ENCODE data around the gene AMPH. TPM values are rescaled to one million over a fixed set of nuclear protein-coding genes. Genes with fewer than 3 reads are reported as not detected.

Gene AMPH
- total and polyA plus RNA-seq, 8 donors = 0.90 to 12.5 (median 10.7) TPM

- intact Hi-C loops (cut with DNase I) = no loop called here
- Histone ChIP-seq H3K36me3 (no peaks in the 10 kb centered on the region), H3K4me3 (no peak overlapping the region), H3K27ac (no peak overlapping the region), H3K4me1 (no peaks in the 10 kb centered on the region), H3K27me3 (no peaks in the 10 kb centered on the region), H3K9me3 (peaks cover 0 to 3% of the 10 kb centered on the region in 2 donors)
- ATAC-seq = no peak
- TF ChIP-seq, protein P1, sequence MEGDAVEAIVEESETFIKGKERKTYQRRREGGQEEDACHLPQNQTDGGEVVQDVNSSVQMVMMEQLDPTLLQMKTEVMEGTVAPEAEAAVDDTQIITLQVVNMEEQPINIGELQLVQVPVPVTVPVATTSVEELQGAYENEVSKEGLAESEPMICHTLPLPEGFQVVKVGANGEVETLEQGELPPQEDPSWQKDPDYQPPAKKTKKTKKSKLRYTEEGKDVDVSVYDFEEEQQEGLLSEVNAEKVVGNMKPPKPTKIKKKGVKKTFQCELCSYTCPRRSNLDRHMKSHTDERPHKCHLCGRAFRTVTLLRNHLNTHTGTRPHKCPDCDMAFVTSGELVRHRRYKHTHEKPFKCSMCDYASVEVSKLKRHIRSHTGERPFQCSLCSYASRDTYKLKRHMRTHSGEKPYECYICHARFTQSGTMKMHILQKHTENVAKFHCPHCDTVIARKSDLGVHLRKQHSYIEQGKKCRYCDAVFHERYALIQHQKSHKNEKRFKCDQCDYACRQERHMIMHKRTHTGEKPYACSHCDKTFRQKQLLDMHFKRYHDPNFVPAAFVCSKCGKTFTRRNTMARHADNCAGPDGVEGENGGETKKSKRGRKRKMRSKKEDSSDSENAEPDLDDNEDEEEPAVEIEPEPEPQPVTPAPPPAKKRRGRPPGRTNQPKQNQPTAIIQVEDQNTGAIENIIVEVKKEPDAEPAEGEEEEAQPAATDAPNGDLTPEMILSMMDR (IDR thresholded peaks at IDR 0.05) = no peak
- no peak for DNase-seq
Observed at GRCh38 chr7:38478404-38478803, 152.8 kb downstream of the AMPH start.

DNA sequence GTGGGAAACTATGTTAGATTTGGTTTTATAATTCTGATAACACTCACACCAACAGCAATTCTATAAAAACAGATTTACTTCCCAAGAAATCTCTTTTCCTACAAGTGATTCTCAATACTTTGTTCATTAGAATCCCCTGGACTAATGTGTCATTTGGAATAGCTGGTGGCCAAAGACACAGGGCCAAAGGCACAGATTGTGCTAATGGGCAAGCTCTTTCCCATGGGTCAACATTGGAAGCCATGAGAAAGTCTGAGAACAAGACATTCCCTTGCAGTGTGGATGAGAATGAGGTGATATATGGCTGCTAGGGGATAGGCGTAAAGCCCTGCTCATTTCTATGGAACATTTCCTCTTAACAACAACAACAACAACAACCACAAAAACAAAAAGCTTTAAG is 153.8 kb downstream of the AMPH start:
- intact Hi-C loops (cut with DNase I) = no loop called here
- no peaks in the 10 kb centered on the region for H3K4me1 ChIP-seq
- no peaks in the 10 kb centered on the region for H3K36me3 ChIP-seq
- H3K4me3 ChIP-seq = no peak overlapping the region
- TF ChIP-seq, protein P1 (IDR thresholded peaks at IDR 0.05) = no peak
- peaks cover 0 to 3% of the 10 kb centered on the region in 2 donors for H3K9me3 ChIP-seq
- no peak for DNase-seq
- no peaks in the 10 kb centered on the region for H3K27me3 ChIP-seq
- ATAC-seq = no peak
- H3K27ac ChIP-seq = no peak overlapping the region

DNA sequence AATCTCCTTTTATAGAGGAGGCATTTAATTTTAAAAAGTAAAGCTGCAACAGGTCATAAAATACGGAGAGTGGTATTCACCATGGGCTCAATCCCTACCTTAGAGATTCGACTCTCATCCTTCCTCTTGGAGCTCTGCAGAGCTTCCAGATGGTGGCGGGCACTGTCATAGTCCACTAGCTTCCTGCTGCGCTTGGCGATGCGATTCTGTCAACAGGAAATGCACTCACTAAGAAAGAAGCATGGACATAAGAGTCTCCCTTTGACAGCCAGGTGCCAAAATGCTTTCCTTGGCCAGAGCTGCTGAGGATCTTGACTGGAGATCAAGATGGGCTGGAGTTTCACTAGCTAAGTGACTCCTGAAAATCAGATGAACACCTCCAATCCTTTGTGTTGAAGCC is 154.4 kb downstream of the AMPH start:
- TF ChIP-seq, protein P1 (IDR thresholded peaks at IDR 0.05) = no peak
- Histone ChIP-seq H3K4me3 (no peak overlapping the region), H3K4me1 (no peaks in the 10 kb centered on the region), H3K27me3 (no peaks in the 10 kb centered on the region), H3K27ac (no peak overlapping the region), H3K36me3 (no peaks in the 10 kb centered on the region), H3K9me3 (peaks cover 0 to 3% of the 10 kb centered on the region in 2 donors)
- DNase-seq (no peak), ATAC-seq (no peak)
- intact Hi-C loops (cut with DNase I) = no loop called here

DNA sequence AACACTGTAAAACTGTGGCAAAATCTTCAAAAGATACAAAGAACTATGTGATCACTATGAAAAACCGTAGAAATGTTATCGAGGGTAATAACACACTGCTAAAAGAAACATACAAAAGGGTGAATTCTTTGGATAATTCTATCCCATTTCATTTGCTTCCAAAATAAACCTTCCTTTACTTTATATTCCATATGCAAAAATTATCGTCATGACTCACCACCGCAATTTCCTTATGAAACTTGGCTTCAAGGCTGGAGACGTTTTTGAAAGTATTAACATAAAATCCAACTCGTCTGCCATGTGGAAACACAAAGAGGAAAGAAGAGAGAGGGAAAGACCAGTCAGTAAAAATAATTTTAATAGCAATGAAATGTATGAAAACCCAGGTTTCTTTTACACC is 165.2 kb downstream of the AMPH start:
- DNase-seq = no peak
- ATAC-seq = no peak
- no peak overlapping the region for H3K4me3 ChIP-seq
- H3K4me1 ChIP-seq = no peaks in the 10 kb centered on the region
- H3K27me3 ChIP-seq = no peaks in the 10 kb centered on the region
- intact Hi-C loops (cut with DNase I) = no loop called here
- no peaks in the 10 kb centered on the region for H3K9me3 ChIP-seq
- H3K36me3 ChIP-seq = no peaks in the 10 kb centered on the region
- H3K27ac ChIP-seq = no peak overlapping the region
- TF ChIP-seq, protein P1 (IDR thresholded peaks at IDR 0.05) = no peak

- no peaks in the 10 kb centered on the region for H3K27me3 ChIP-seq
- TF ChIP-seq, protein P1 (IDR thresholded peaks at IDR 0.05) = no peak
- H3K9me3 ChIP-seq = no peaks in the 10 kb centered on the region
- intact Hi-C loops (cut with DNase I) = no loop called here
- no peak for ATAC-seq
- H3K36me3 ChIP-seq = no peaks in the 10 kb centered on the region
- no peak overlapping the region for H3K4me3 ChIP-seq
- DNase-seq = peak; percentile 38 to 75 (median 52)
- H3K4me1 ChIP-seq = no peaks in the 10 kb centered on the region
- H3K27ac ChIP-seq = no peak overlapping the region
Observed at GRCh38 chr7:38463277-38464225, 167.6 kb downstream of the AMPH start.

Measured in left lung (tissue), 10 donors.